Memory B cell (primary cell): ENCODE measurements around the gene OSBP.
"Not testable (repeated sequence)": the region's sequence is repeated elsewhere in the genome, so short reads cannot be mapped to it uniquely, and the experiment has no call there.

Experiments
- ATAC-seq: fragments of 150-1000 bp; cut with Tn5 transposase; 2 replicates; pipeline ENCODE4 v1.10.0; 2021; ENCODE audit warnings: low read depth, mild to moderate bottlenecking, moderate library complexity
- DNase-seq, 2 donors: peaks; one replicate each; pipeline ENCODE4 v3.0.0; 2022; ENCODE audit warnings: low spot score in 2 of 2
- H3K27ac Mint-ChIP-seq: one replicate; pipeline ENCODE4 v1.8.0; 2022; ENCODE audit warnings: mild to moderate bottlenecking, moderate library complexity, mixed read lengths
- H3K27me3 Mint-ChIP-seq: one replicate; pipeline ENCODE4 v1.8.0; 2022; ENCODE audit warnings: mixed read lengths
- H3K36me3 Mint-ChIP-seq: one replicate; pipeline ENCODE4 v1.8.0; 2022; ENCODE audit warnings: mild to moderate bottlenecking, mixed read lengths
- H3K4me1 Mint-ChIP-seq: one replicate; pipeline ENCODE4 v1.8.0; 2022; ENCODE audit warnings: mixed read lengths
- H3K4me3 Mint-ChIP-seq: one replicate; pipeline ENCODE4 v1.8.0; 2022; ENCODE audit warnings: mild to moderate bottlenecking, moderate library complexity, mixed read lengths
- H3K9me3 Mint-ChIP-seq: one replicate; pipeline ENCODE4 v1.8.0; 2022; ENCODE audit warnings: mixed read lengths

Gene OSBP

DNA sequence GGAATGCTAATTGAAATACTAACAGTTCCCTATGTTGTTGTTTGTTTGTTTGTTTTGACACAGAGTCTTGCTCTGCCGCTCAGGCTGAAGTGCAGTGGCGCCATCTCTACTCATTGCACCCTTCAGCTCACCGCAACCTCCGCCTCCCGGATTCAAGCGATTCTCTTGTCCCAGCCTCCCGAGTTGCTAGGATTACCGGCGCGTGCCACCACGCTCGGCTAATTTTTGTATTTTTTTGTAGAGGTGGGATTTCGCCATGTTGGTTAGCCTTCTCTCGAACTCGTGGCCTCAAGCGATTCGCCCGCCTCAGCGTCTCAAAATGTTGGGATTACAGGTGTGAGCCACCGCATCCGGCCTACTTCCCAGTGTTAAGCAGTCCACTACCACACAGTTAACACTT, 62.3 kb downstream of the OSBP start:
- DNase-seq (no peak), ATAC-seq (no peak)
- H3K4me3 Mint-ChIP-seq, result no peak overlapping the region
- no peaks in the 10 kb centered on the region for H3K36me3 Mint-ChIP-seq
- H3K27me3 Mint-ChIP-seq, result peaks cover 3% of the 10 kb centered on the region
- no peaks in the 10 kb centered on the region for H3K9me3 Mint-ChIP-seq
- no peak overlapping the region for H3K27ac Mint-ChIP-seq
- peaks cover 26% of the 10 kb centered on the region for H3K4me1 Mint-ChIP-seq

DNA sequence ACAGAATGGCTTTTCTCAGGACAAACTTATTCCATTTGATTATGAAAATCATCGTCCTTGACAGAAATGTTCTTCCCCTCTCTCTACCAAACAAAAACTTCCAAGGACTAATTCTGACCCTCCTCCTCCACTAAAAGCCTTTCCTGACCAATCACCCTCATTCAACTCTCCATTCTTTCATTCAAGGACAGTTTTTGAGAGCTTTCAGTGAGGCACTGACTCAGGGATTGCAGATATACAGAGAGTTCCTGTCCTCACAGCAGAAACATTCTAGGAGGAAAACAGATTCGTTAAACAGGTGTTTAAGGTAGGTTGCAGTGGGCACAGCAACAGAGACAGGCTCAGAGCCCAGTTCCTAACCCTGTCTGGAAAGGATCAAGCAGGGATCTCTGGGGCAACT, 62.7 kb downstream of the OSBP start:
- no peak overlapping the region for H3K27ac Mint-ChIP-seq
- peaks cover 3% of the 10 kb centered on the region for H3K27me3 Mint-ChIP-seq
- DNase-seq (no peak), ATAC-seq (no peak)
- H3K9me3 Mint-ChIP-seq, result no peaks in the 10 kb centered on the region
- H3K4me1 Mint-ChIP-seq, result peaks cover 26% of the 10 kb centered on the region
- H3K4me3 Mint-ChIP-seq, result no peak overlapping the region
- H3K36me3 Mint-ChIP-seq, result no peaks in the 10 kb centered on the region

DNA sequence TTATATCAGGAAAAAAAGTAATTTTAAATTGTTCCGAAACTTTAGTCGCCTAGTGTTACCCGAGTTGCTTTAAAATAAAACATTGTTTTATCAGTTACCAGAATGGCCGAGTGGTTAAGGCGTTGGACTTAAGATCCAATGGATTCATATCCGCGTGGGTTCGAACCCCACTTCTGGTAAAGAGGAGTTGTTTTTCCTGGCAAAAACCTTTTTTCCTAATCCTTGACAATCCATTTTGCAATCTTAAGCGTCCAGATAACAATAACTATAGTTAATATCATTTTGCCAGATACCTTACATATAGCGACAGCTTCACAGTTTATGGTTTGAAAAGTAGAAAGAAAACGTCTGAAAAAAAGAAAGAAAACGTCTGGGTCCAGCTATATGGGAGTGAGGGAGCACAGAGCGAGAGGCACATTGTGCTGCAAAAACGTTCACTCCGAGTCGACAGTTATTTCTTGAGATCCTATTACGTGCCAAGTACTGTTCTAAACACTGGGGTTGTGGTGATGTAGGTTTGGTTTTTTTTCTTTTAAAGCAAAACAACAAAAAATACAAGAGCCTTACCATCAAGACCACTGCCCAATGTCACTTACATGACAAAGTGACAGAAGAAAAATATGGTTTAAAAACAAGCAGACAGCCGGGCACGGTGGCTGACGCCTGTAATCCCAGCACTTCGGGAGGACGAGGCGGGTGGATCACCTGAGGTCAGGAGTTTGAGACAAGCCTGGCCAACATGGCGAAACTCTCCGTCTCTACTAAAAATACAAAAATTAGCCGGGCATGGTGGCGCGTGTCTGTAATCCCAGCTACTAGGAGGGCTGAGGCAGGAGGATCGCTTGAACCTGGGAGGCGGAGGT, 63.7 kb downstream of the OSBP start:
- no peak for DNase-seq

DNA sequence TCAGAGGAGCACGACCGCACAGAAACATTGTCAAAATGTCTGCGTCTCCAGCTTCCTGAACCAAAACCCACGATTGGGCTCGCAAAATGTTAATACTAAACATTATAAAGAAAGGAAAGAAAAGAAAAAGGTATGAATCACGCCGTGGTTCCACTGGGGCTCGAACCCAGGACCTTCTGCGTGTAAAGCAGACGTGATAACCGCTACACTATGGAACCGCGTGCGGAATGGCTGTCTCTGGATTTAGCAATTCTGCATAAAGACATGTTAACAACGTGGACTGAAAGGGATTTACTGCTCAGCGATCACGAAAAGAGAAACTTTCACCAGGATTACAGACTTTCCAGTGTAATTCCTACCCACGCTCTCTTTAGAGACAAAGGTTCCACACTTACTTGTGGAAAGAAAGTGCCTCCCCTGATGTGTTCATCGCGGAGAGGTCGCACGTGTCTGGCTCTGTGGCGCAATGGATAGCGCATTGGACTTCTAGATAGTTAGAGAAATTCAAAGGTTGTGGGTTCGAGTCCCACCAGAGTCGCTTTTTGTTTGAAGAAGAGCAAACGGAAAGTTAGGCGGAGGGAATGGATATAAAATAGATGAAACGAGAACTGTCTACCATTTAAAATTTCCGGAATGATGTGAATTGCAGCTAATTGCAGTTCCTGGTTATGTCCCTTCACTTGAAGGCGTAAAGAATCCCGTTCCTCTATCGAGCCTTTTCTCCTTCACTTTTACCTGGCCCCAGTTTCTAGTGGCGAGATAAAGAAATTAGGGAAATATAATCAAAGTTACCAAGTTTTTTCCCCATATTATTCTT, 64.5 kb downstream of the OSBP start:
- peaks cover 17% of the 10 kb centered on the region for H3K4me1 Mint-ChIP-seq
- H3K9me3 Mint-ChIP-seq, result no peaks in the 10 kb centered on the region
- peak; percentile 68 to 74 for DNase-seq
- H3K4me3 Mint-ChIP-seq, result peak overlapping the region; percentile 89
- no peaks in the 10 kb centered on the region for H3K36me3 Mint-ChIP-seq
- H3K27me3 Mint-ChIP-seq, result peaks cover 3% of the 10 kb centered on the region
- peak; percentile 41 for ATAC-seq
- H3K27ac Mint-ChIP-seq, result peak overlapping the region; percentile 98

More for the DNA sequence above, 63.7 kb downstream of the OSBP start:
- Mint-ChIP-seq H3K27me3 (peaks cover 4% of the 10 kb centered on the region), H3K4me3 (peak overlapping the region; percentile 37), H3K9me3 (no peaks in the 10 kb centered on the region), H3K4me1 (peaks cover 21% of the 10 kb centered on the region), H3K36me3 (no peaks in the 10 kb centered on the region), H3K27ac (peak overlapping the region; percentile 20)
- no peak for ATAC-seq

DNA sequence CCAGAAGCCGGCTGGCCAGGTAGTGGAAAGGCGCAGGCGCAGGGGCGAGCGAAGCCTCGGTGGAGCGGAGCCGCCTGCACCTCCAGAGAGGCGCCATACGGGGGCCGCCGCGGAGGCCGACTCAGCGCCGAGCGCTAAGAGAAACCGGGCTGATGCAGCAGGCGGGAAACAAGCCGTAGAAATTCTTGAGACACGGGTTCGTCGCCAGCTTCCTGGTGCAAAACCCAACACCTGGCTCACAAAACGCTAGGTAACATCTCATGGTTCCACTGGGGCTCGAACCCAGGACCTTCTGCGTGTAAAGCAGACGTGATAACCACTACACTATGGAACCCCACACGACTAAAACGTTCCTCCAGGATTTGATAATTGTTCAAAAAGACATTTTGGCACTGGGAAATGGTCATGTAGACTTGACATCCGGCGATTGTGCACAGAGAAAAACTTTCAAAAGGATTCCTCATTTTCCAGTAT, 65.2 kb downstream of the OSBP start:
- no peaks in the 10 kb centered on the region for H3K36me3 Mint-ChIP-seq
- H3K9me3 Mint-ChIP-seq, result no peaks in the 10 kb centered on the region
- peak; percentile 77 to 83 for DNase-seq
- H3K4me3 Mint-ChIP-seq, result peak overlapping the region; percentile 89
- peaks cover 13% of the 10 kb centered on the region for H3K4me1 Mint-ChIP-seq
- peaks cover 2% of the 10 kb centered on the region for H3K27me3 Mint-ChIP-seq
- peak; percentile 91 for ATAC-seq
- H3K27ac Mint-ChIP-seq, result peak overlapping the region; percentile 98

DNA sequence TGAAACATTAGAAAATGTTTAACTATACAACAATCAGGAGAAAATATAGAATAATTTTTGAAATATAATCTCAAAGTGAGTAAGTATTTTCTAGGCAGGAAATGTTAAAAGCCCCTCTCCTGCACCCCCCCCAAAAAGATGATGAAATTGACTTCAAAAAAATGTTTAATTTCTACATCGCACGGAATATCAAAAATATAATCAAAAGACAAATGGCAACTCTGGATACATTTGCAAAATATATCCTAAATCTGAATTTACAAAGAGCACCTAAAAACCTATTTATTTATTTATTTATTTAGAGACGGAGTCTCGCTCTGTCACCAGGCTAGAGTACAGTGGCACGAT, 67.3 kb downstream of the OSBP start:
- H3K27ac Mint-ChIP-seq, result no peak overlapping the region
- H3K36me3 Mint-ChIP-seq, result no peaks in the 10 kb centered on the region
- ATAC-seq, result no peak
- DNase-seq, result no peak
- H3K27me3 Mint-ChIP-seq, result peaks cover 4% of the 10 kb centered on the region
- H3K4me1 Mint-ChIP-seq, result peaks cover 13% of the 10 kb centered on the region
- H3K4me3 Mint-ChIP-seq, result no peak overlapping the region
- no peaks in the 10 kb centered on the region for H3K9me3 Mint-ChIP-seq

DNA sequence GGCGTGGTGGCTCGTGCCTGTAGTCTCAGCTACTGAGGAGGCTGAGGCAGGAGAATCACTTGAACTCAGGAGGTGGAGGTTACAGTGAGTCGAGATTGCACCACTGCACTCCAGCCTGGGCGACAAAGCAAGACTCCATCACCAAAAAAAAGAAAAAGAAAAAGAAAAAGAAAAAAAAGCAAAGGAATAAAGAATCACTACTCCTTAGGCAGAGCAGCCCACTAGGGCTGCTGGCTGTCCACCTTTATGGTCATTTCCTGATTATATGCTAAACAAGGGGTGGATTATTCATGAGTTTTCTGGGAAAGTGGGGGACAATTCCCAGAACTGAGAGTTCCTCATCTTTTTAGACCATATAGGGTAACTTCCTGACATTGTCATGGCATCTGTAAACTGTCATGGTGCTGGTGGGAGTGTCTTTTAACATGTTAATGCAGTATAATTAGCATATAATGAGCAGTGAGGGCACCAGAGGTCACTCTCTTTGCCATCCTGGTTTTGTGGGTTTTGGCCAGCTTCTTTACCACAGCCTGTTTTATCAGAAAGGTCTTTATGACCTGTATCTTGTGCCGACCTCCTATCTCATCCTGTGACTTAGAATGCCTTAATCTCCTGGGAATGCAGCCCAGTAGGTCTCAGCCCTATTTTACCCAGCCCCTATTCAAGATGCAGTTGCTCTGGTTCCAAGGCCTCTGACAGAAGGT, 67.8 kb downstream of the OSBP start:
- H3K9me3 Mint-ChIP-seq, result not testable (repeated sequence)

DNA sequence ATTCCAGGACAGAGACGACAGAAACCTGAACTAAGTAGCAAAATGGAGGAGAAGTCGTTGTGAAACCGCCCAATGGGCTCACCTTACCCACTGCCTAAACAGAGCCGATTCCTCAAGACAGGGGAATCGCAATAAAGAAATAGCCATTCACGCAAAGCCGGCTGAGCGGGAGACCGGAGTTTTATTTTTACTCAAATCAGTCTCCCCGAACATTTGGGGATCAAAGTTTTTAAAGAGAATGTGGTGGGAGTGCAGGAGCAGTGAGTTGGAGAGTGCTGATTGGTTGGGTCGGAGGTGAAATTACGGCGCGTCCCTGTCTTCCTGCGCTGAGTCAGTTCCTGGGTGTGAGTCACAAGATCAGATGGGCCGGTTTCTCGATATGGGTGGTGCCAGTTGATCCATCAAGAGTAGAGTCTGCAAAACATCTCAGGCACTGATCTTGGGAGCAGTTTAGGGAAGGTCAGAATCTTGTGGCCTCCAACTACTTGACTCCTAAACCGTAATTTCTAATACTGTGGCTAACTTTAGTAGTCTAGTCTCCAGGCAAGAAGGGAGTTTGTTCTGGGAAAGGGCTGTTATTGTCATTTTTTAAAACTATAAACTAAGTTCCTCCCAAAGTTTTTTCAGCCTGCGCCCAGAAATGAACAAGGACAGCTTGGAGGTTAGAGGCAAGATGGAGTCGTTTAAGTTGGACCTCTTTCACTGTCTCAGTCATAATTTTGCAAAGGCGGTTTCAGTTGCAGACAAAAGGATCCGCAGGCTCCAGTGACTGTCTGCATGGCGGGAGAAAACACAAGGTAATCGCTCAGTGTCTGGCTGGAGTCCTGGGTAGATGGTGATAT, 70.2 kb downstream of the OSBP start:
- Mint-ChIP-seq H3K27ac (no peak overlapping the region), H3K9me3 (no peaks in the 10 kb centered on the region), H3K4me3 (no peak overlapping the region), H3K4me1 (peaks cover 4% of the 10 kb centered on the region), H3K27me3 (peaks cover 4% of the 10 kb centered on the region), H3K36me3 (no peaks in the 10 kb centered on the region)
- DNase-seq (no peak), ATAC-seq (no peak)

More for the DNA sequence above, 67.8 kb downstream of the OSBP start:
- H3K27me3 Mint-ChIP-seq, ATAC-seq, H3K36me3 Mint-ChIP-seq, DNase-seq, H3K4me3 Mint-ChIP-seq, H3K27ac Mint-ChIP-seq: not testable (repeated sequence)
- H3K4me1 Mint-ChIP-seq, result peaks cover 13% of the 10 kb centered on the region

DNA sequence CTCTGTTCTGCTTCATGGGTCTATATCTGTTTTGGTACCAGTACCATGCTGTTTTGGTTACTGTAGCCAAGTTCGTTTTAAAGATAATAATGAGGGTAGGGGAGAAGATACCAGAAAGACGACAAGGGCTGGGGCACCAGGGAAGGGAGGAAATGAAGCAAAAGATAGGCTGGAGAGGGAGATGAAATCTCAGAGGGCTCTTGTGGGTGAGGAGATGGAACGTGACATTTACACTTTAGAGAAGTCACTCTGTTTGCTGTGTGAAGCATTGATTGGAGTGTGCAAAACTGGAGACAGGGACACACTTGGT, 70.8 kb downstream of the OSBP start:
- Mint-ChIP-seq H3K36me3 (no peaks in the 10 kb centered on the region), H3K9me3 (no peaks in the 10 kb centered on the region), H3K27ac (no peak overlapping the region), H3K4me3 (no peak overlapping the region), H3K4me1 (peaks cover 4% of the 10 kb centered on the region), H3K27me3 (peaks cover 4% of the 10 kb centered on the region)
- no peak for ATAC-seq
- DNase-seq, result no peak

DNA sequence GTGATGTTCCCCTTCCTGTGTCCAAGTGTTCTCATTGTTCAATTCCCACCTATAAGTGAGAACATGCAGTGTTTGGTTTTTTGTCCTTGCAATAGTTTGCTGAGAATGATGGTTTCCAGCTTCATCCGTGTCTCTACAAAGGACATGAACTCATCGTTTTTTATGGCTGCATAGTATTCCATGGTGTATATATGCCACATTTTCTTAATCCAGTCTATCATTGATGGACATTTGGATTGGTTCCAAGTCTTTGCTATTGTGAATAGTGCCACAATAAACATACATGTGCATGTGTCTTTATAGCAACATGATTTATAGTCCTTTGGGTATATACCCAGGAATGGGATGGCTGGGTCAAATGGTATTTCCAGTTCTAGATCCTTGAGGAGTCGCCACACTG, 71.9 kb downstream of the OSBP start:
- H3K4me1 Mint-ChIP-seq, H3K27me3 Mint-ChIP-seq, H3K36me3 Mint-ChIP-seq, H3K4me3 Mint-ChIP-seq, H3K27ac Mint-ChIP-seq, DNase-seq, H3K9me3 Mint-ChIP-seq, ATAC-seq: not testable (repeated sequence)

DNA sequence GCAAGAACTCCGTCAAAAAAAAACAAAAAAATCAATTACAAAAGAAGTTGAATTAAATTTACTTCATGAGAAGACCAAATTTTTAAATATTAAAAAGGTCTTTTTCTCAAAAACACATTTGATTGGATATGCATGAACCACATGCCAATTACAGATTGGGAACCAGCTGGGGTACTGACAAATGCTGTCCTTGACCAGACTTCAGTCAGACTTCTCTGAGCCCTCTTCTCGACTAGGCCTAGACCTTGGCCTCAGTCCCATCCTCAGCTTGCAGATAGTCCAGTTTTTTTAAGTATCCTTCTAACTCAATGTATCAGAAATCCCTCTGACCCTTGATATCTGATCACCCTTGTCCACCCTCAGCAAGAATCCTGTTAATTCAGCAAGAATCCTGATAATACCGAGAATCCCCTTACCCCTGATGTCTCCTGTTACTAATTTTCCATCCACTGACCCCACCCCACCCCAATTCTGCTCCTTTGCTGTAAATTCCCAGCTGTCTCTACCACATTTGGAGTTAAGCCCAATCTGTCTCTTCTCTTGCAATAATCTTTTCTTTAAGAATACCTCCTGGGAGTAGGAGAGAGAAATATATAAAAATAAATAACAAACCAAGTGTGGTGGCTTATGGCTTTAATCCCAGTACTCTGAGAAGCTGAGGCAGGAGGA, 73.3 kb downstream of the OSBP start:
- Mint-ChIP-seq H3K4me3 (no peak overlapping the region), H3K27me3 (peaks cover 2% of the 10 kb centered on the region), H3K36me3 (no peaks in the 10 kb centered on the region), H3K4me1 (no peaks in the 10 kb centered on the region), H3K27ac (no peak overlapping the region), H3K9me3 (no peaks in the 10 kb centered on the region)
- DNase-seq, result no peak
- ATAC-seq, result no peak

DNA sequence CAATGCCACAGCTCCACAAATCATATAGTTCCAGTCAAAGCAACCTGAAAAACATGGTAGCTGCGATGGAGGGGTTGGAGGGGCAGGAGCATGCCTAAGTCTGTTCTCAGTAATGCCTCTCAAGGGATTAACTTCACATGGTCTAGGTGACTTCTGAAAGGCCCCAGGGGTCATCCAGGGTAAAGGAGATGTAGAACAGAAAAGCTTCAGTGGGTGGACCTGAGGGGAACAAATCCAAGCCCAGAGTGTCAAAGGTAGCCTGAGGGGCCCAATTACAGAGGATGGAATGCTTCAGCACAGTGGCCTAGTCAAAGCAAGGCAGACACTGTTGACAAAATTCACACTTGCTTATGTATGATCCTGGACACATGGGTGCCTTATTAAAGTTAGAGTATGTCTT, 80.9 kb downstream of the OSBP start:
- no peaks in the 10 kb centered on the region for H3K36me3 Mint-ChIP-seq
- peaks cover 8% of the 10 kb centered on the region for H3K27me3 Mint-ChIP-seq
- no peak for DNase-seq
- no peaks in the 10 kb centered on the region for H3K9me3 Mint-ChIP-seq
- no peak overlapping the region for H3K4me3 Mint-ChIP-seq
- no peak overlapping the region for H3K27ac Mint-ChIP-seq
- no peak for ATAC-seq
- H3K4me1 Mint-ChIP-seq, result no peaks in the 10 kb centered on the region

DNA sequence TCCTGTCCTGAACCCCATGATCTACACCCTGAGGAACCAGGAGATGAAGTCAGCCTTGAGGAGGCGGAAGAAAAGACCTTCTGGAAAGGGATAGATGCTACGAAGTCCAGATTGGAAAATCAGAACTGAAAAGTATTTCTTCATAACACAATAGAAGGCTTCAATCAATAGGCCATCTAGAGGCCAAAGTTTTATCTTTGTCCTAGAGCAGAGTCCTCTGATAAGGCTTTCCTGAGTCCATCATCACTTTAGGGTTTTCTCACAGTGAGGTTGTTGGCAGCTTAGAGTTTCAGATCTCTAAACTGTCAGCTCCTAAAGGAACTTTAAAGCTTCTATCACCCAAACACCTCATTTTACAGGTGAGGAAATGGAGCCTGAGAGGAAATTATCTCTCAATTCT, 83.0 kb downstream of the OSBP start:
- H3K27me3 Mint-ChIP-seq, result peaks cover 8% of the 10 kb centered on the region
- no peaks in the 10 kb centered on the region for H3K4me1 Mint-ChIP-seq
- DNase-seq, result no peak
- H3K9me3 Mint-ChIP-seq, result no peaks in the 10 kb centered on the region
- H3K36me3 Mint-ChIP-seq, result no peaks in the 10 kb centered on the region
- no peak for ATAC-seq
- H3K27ac Mint-ChIP-seq, result no peak overlapping the region
- no peak overlapping the region for H3K4me3 Mint-ChIP-seq
